ENCODE results near the gene NBPF14.
"Not testable (repeated sequence)": the region's sequence is repeated elsewhere in the genome, so short reads cannot be mapped to it uniquely, and the experiment has no call there.

The NBPF14 gene

GRCh38 chr1:148595911-148596310 lies at the start of gene NBPF14:
Gene NBPF14 (minus strand): TSS chr1:148596011. CDS start chr1:148595717, 294 bp downstream.
- not testable (repeated sequence) for DNase-seq

GRCh38 chr1:148625451-148625850 lies 29.6 kb upstream of the NBPF14 start:
- DNase-seq: not testable (repeated sequence)

- DNase-seq: not testable (repeated sequence)
Observed at GRCh38 chr1:148618216-148618615, 22.4 kb upstream of the NBPF14 start.

GRCh38 chr1:148605266-148605665 lies 9.5 kb upstream of the NBPF14 start:
- DNase-seq: not testable (repeated sequence)

- not testable (repeated sequence) for DNase-seq
Observed at GRCh38 chr1:148595360-148595759, 451 bp downstream of the NBPF14 start.

GRCh38 chr1:148591098-148591497 lies 4.7 kb downstream of the NBPF14 start:
- DNase-seq: not testable (repeated sequence)

GRCh38 chr1:148532158-148532557 lies 63.7 kb downstream of the NBPF14 start:
- not testable (repeated sequence) for DNase-seq

GRCh38 chr1:148529101-148529567 lies 66.7 kb downstream of the NBPF14 start:
- DNase-seq: peak; percentile 84

GRCh38 chr1:148528591-148528990 lies 67.2 kb downstream of the NBPF14 start:
- not testable (repeated sequence) for DNase-seq

GRCh38 chr1:148526587-148526986 lies 69.2 kb downstream of the NBPF14 start:
- not testable (repeated sequence) for DNase-seq

- DNase-seq: not testable (repeated sequence)
Observed at GRCh38 chr1:148523205-148524144, 72.3 kb downstream of the NBPF14 start.

GRCh38 chr1:148522561-148523204 lies 73.1 kb downstream of the NBPF14 start:
- DNase-seq: peak; percentile 93

- DNase-seq: peak; percentile 88
Observed at GRCh38 chr1:148522072-148522471, 73.7 kb downstream of the NBPF14 start.

- DNase-seq: not testable (repeated sequence)
Observed at GRCh38 chr1:148514310-148514709, 81.5 kb downstream of the NBPF14 start.

GRCh38 chr1:148512571-148513184 lies 83.1 kb downstream of the NBPF14 start:
- DNase-seq: not testable (repeated sequence)

GRCh38 chr1:148493933-148494332 lies 101.9 kb downstream of the NBPF14 start:
- not testable (repeated sequence) for DNase-seq

GRCh38 chr1:148483029-148483428 lies 112.8 kb downstream of the NBPF14 start, which contains the start of gene PPIAL4G:
Gene PPIAL4G (minus strand): TSS chr1:148483302. CDS start chr1:148483252, 50 bp downstream.
- DNase-seq: not testable (repeated sequence)
